HFF-Myc (cell line): ENCODE measurements around the gene MCM9.

Experiments used
- DNase-seq: peaks from one replicate; pipeline ENCODE4 v3.0.0-alpha.2; 2011; ENCODE audit warnings: low read depth; ENCODE audit errors: extremely low read depth
- H3K4me3 ChIP-seq: replicated peaks from 2 replicates; pipeline ENCODE4 v1.5.1; 2011; ENCODE audit warnings: low read depth, mild to moderate bottlenecking, control low read depth, low read length
- CTCF ChIP-seq: IDR thresholded peaks from 2 replicates; pipeline ENCODE4 v1.5.1; 2012; ENCODE audit warnings: mild to moderate bottlenecking, low read depth, low read length, control low read depth; ENCODE audit errors: missing control alignments

The MCM9 gene

GRCh38 chr6:118783931-118784550 lies 150.9 kb downstream of the MCM9 start:
- H3K4me3 ChIP-seq = no peak overlapping the region
- no peak for DNase-seq
- TF ChIP-seq CTCF = no peak

GRCh38 chr6:118782651-118783050 lies 152.3 kb downstream of the MCM9 start:
- H3K4me3 ChIP-seq = no peak overlapping the region
- TF ChIP-seq CTCF = no peak
- no peak for DNase-seq

- DNase-seq = no peak
- TF ChIP-seq CTCF = no peak
- H3K4me3 ChIP-seq = no peak overlapping the region
Observed at GRCh38 chr6:118781897-118782296, 153.1 kb downstream of the MCM9 start.

GRCh38 chr6:118780668-118781067 lies 154.3 kb downstream of the MCM9 start:
- TF ChIP-seq CTCF = no peak
- DNase-seq = no peak
- no peak overlapping the region for H3K4me3 ChIP-seq

GRCh38 chr6:118776607-118777549 lies 158.1 kb downstream of the MCM9 start:
- H3K4me3 ChIP-seq = no peak overlapping the region
- peak; percentile 75 for TF ChIP-seq CTCF
- peak; percentile 77 for DNase-seq

GRCh38 chr6:118775381-118775780 lies 159.6 kb downstream of the MCM9 start:
- H3K4me3 ChIP-seq = no peak overlapping the region
- no peak for TF ChIP-seq CTCF
- DNase-seq = no peak
